ENCODE results near the gene MYBPC2. TPM values are rescaled to one million over a fixed set of nuclear protein-coding genes. Genes with fewer than 3 reads are reported as not detected.
A peak's percentile ranks its signal among the peaks of the same experiment; 100 is the strongest.

The MYBPC2 gene
- total and polyA plus RNA-seq, 9 of the 15 experiments (the other 6 are each of a cell fraction or from before 2014, with no cell fraction given) = 0.01 to 0.14 (median 0.04) TPM; not detected in 6

- TF ChIP-seq NKRF (IDR thresholded peaks at IDR 0.05; ENCODE audit: borderline replicate concordance) (0 out of 2 replicates have a peak, but pooled peaks have one; percentile 5), ZZZ3 (IDR thresholded peaks at IDR 0.05) (no peak), HDAC2 (IDR thresholded peaks at IDR 0.05) (0 out of 2 replicates have a peak, but pooled peaks have one; percentile 19)
These were observed 44.2 kb downstream of the MYBPC2 start (continued) for GRCh38 chr19:50476907-50477238.

GRCh38 chr19:50477751-50478515 lies 45.2 kb downstream of the MYBPC2 start:
- Histone ChIP-seq H2AFZ (ENCODE audit: low read depth, low read length) (no peak overlapping the region), H3K4me2 (ENCODE audit: insufficient read depth, low read length) (peak overlapping the region; percentile 88; the same call in 1 of the 2 replicates), H3K79me2 (ENCODE audit: control insufficient read depth, insufficient read depth, low read length) (peaks cover 25% of the 10 kb centered on the region), H3K36me3 (ENCODE audit: control insufficient read depth, insufficient read depth, low read length) (peaks cover 45% of the 10 kb centered on the region; the same call in 1 of the 3 replicates), H3K4me1 (replicated peaks in 1 of 2; ENCODE audit: control insufficient read depth in 2 of 2, insufficient read depth in 2 of 2, low read length in 2 of 2) (peaks cover 5 to 56% of the 10 kb centered on the region in 2 experiments; a peak in 4 of 5 replicates), H3K27me3 (ENCODE audit: control insufficient read depth in 2 of 2, insufficient read depth in 2 of 2, low read length in 2 of 2) (no peaks in the 10 kb centered on the region; a peak in 1 of 5 replicates), H3K9ac (ENCODE audit: insufficient read depth in 1 of 2, low read depth in 2 of 2, low read length in 2 of 2) (peak overlapping the region; percentile 67 to 87; a peak in 3 of 4 replicates), H3K9me3 (replicated peaks; ENCODE audit: control insufficient read depth, insufficient read depth, low read depth, low read length) (no peaks in the 10 kb centered on the region), H3K27ac (ENCODE audit: extremely low read depth, low read depth, low read length) (no peak overlapping the region), H3K4me3 (no peak overlapping the region), H3K9me1 (ENCODE audit: control insufficient read depth, insufficient read depth, low read length) (no peaks in the 10 kb centered on the region), H4K20me1 (replicated peaks; ENCODE audit: control insufficient read depth, insufficient read depth, low read length) (peaks cover 7% of the 10 kb centered on the region; the same call in 1 of the 2 replicates)
- peak; percentile 61 for FAIRE-seq
- WGBS (ENCODE audit: insufficient coverage, low coverage, missing lambda C conversion rate) = 75% methylated on average over 12 of the region's 17 CpGs
- CTCF ChIA-PET (ENCODE audit: low intra/inter-chr PET ratio) = no interaction called here
- BruUV-seq (replicated peaks) = no TSS peak
- in situ Hi-C loops (cut with MboI) = no loop called here
- TF ChIP-seq MECOM (CRISPR knock-in tag; IDR thresholded peaks at IDR 0.05) (no peak), KLF1 (tag; IDR thresholded peaks at IDR 0.05) (no peak), JUND (IDR thresholded peaks at IDR 0.05; ENCODE audit: borderline replicate concordance, low read depth, low read length) (no peak), JUND (tag; IDR thresholded peaks at IDR 0.05; ENCODE audit: borderline replicate concordance, low read depth, low read length) (no peak), ZNF384 (IDR thresholded peaks at IDR 0.05; ENCODE audit: low read depth, low read length) (no peak), DNMT1 (IDR thresholded peaks at IDR 0.05) (no peak), CHD1 (IDR thresholded peaks at IDR 0.05; ENCODE audit: low read length) (no peak), TRIM28 (IDR thresholded peaks at IDR 0.05) (no peak), L3MBTL2 (IDR thresholded peaks at IDR 0.05) (no peak), ZNF232 (CRISPR knock-in tag; IDR thresholded peaks at IDR 0.05) (no peak), ZNF444 (CRISPR knock-in tag; IDR thresholded peaks at IDR 0.05) (no peak), ZC3H11A (IDR thresholded peaks at IDR 0.05; ENCODE audit: low read depth, low read length) (no peak), HBP1 (CRISPR knock-in tag; IDR thresholded peaks at IDR 0.05) (no peak), PURB (CRISPR knock-in tag; IDR thresholded peaks at IDR 0.05; ENCODE audit: low read depth) (no peak), BCL6 (CRISPR knock-in tag; IDR thresholded peaks at IDR 0.05) (no peak)
- POLR2A ChIA-PET = interaction anchor here (0.6 to 0.9 kb wide), 4 partner anchors 8 to 102 kb away, joined by 3 to 5 read pairs (median 4); partner anchors contain the start of gene NR1H2
- no peak for DNase-seq (ENCODE audit: extremely low read depth in 1 of 4, low spot score in 3 of 4)
- no peak for ATAC-seq
- intact Hi-C loops (cut with micrococcal nuclease) = no loop called here

All from K562 (cell line).